SU-DHL-6 (cell line): ENCODE data around the gene MDP1.

ENCODE experiments used
- H2AFZ ChIP-seq: fragments of 200-600 bp; sonication (generic); 2 replicates; pipeline ENCODE4 v1.6.1; 2014; ENCODE audit warnings: low read depth, mild to moderate bottlenecking, moderate library complexity, mixed read lengths, antibody characterized with exemption, low read length; ENCODE audit not compliant: severe bottlenecking
- H3F3A ChIP-seq: fragments of 200-600 bp; shearing (Covaris generic); 2 replicates; pipeline ENCODE4 v1.6.0; 2016; ENCODE audit warnings: antibody characterized with exemption, mild to moderate bottlenecking; ENCODE audit not compliant: insufficient read depth
- H3K27ac ChIP-seq: fragments of 200-600 bp; sonication (generic); 2 replicates; pipeline ENCODE4 v1.5.1; 2016; ENCODE audit warnings: low read depth, mild to moderate bottlenecking, low read length, moderate library complexity, mixed read lengths
- H3K27me3 ChIP-seq: fragments of 200-600 bp; sonication (generic), shearing (Covaris generic); 2 replicates; pipeline ENCODE4 v1.6.0; 2014; ENCODE audit warnings: mild to moderate bottlenecking, low read length
- H3K36me3 ChIP-seq: fragments of 200-600 bp; sonication (generic); 2 replicates; pipeline ENCODE4 v1.6.1; 2014; ENCODE audit warnings: mild to moderate bottlenecking, low read length, mixed read lengths
- H3K4me2 ChIP-seq: fragments of 300-600, 200-600 bp; shearing (Covaris generic), sonication (generic); 2 replicates; pipeline ENCODE4 v1.6.0; 2014; ENCODE audit warnings: low read length, low read depth, mild to moderate bottlenecking; ENCODE audit not compliant: poor library complexity, severe bottlenecking
- H3K4me3 ChIP-seq: fragments of 200-600 bp; sonication (generic); 2 replicates; pipeline ENCODE4 v1.5.1; 2014; ENCODE audit warnings: antibody characterized with exemption, low read length, mild to moderate bottlenecking, mixed read lengths; ENCODE audit not compliant: insufficient read depth, poor library complexity, severe bottlenecking
- H3K79me2 ChIP-seq: fragments of 200-600 bp; sonication (generic); 2 replicates; pipeline ENCODE4 v1.6.1; 2014; ENCODE audit warnings: mild to moderate bottlenecking, low read length, moderate library complexity; ENCODE audit not compliant: insufficient read depth
- H3K9ac ChIP-seq: fragments of 200-600 bp; sonication (generic); 2 replicates; pipeline ENCODE4 v1.7.0; 2014; ENCODE audit warnings: mild to moderate bottlenecking, low read length
- H3K9me2 ChIP-seq: fragments of 200-600 bp; sonication (generic); replicated peaks from 2 replicates; pipeline ENCODE4 v1.6.1; 2014; ENCODE audit warnings: low read length; ENCODE audit not compliant: insufficient read depth
- H3K9me3 ChIP-seq: fragments of 200-600 bp; sonication (generic); 2 replicates; pipeline ENCODE4 v1.6.1; 2014; ENCODE audit warnings: low read length, mixed read lengths; ENCODE audit not compliant: insufficient read depth
- H4K20me1 ChIP-seq: fragments of 200-600 bp; sonication (generic); 2 replicates; pipeline ENCODE4 v1.6.1; 2014; ENCODE audit warnings: low read depth, mild to moderate bottlenecking, antibody characterized with exemption, low read length, moderate library complexity, mixed read lengths
- EZH2phosphoT487 ChIP-seq: fragments of 200-600 bp; sonication (generic), shearing (Covaris generic); conservative IDR thresholded peaks from 2 replicates; pipeline ENCODE4 v1.6.1; 2018; ENCODE audit warnings: mild to moderate bottlenecking, antibody characterized with exemption, low read length, moderate library complexity, mixed read lengths
- TF ChIP-seq, protein P1 (sequence below): fragments of 200-600 bp; sonication (generic); IDR thresholded peaks from one replicate; pipeline ENCODE4 v1.5.1; 2017; ENCODE audit warnings: antibody characterized with exemption, mild to moderate bottlenecking, low read length, moderate library complexity; ENCODE audit not compliant: insufficient read depth, poor library complexity, severe bottlenecking

The MDP1 gene

DNA sequence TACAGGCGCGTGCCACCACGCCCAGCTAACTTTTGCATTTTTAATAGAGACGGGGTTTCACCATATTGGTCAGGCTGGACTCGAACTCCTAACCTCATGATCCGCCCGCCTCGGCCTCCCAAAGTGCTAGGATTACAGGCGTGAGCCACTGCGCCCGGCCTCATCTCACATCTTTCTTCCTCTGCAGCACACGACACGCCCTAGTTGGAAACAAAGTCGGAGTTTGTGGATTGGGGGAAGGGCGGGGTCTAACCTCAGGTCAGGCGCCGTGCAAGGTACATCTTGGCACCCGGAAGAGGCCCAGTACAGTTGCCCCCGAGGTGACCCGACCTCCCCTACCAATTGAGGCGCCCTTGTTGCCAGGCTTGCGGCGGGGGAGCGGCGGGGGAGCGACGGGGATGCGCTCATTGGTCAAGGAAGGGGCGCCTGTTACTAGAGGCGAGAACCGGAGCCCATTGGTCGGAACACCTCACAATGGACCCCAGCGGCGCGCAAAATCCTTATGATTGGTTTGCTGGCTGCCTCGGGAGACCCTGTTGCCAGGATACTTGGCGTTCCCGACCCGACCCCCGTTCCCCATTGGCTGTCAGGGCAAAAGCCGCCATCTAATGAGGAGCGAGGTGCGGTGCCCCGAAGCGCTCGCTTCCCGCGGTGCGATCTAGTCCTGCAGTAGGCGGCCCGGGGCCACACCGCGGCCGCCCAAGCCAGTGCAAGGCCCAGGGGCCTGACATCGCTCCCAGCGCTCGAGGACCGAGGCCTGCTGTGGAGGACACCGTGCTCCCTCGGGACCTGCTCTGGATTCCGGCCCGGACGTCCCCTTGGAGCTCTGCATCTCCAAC, 44.2 kb downstream of the MDP1 start, which contains the start of gene REC8:
REC8 (plus strand) TSS at position 659 of the 839 bp plus-strand sequence. CDS start 473 bp downstream, outside the sequence.
- H3K4me2 ChIP-seq, result no peak within 1 kb of the TSS
- H3K36me3 ChIP-seq, result no peaks in the 10 kb centered on the region
- no peak within 1 kb of the TSS for H2AFZ ChIP-seq
- no peak within 1 kb of the TSS for H3K4me3 ChIP-seq
- H3F3A ChIP-seq, result no peaks in the 10 kb centered on the region
- no peaks in the 10 kb centered on the region for H3K9me2 ChIP-seq
- no peak for TF ChIP-seq EZH2phosphoT487
- TF ChIP-seq, protein P1, sequence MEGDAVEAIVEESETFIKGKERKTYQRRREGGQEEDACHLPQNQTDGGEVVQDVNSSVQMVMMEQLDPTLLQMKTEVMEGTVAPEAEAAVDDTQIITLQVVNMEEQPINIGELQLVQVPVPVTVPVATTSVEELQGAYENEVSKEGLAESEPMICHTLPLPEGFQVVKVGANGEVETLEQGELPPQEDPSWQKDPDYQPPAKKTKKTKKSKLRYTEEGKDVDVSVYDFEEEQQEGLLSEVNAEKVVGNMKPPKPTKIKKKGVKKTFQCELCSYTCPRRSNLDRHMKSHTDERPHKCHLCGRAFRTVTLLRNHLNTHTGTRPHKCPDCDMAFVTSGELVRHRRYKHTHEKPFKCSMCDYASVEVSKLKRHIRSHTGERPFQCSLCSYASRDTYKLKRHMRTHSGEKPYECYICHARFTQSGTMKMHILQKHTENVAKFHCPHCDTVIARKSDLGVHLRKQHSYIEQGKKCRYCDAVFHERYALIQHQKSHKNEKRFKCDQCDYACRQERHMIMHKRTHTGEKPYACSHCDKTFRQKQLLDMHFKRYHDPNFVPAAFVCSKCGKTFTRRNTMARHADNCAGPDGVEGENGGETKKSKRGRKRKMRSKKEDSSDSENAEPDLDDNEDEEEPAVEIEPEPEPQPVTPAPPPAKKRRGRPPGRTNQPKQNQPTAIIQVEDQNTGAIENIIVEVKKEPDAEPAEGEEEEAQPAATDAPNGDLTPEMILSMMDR, result no peak
- no peaks in the 10 kb centered on the region for H4K20me1 ChIP-seq
- H3K9ac ChIP-seq, result no peak within 1 kb of the TSS
- no peaks in the 10 kb centered on the region for H3K27me3 ChIP-seq
- H3K79me2 ChIP-seq, result no peaks in the 10 kb centered on the region
- H3K27ac ChIP-seq, result no peak within 1 kb of the TSS
- H3K9me3 ChIP-seq, result no peaks in the 10 kb centered on the region

GRCh38 chr14:24167469-24168114, 48.3 kb downstream of the MDP1 start:
- Histone ChIP-seq H3F3A (no peaks in the 10 kb centered on the region), H3K4me3 (no peak overlapping the region), H3K9ac (no peak overlapping the region), H3K36me3 (no peaks in the 10 kb centered on the region), H3K4me2 (no peak overlapping the region), H3K27me3 (no peaks in the 10 kb centered on the region), H2AFZ (no peak overlapping the region), H3K27ac (no peak overlapping the region), H4K20me1 (no peaks in the 10 kb centered on the region), H3K9me2 (no peaks in the 10 kb centered on the region), H3K79me2 (no peaks in the 10 kb centered on the region), H3K9me3 (no peaks in the 10 kb centered on the region)
- TF ChIP-seq EZH2phosphoT487, result no peak
- TF ChIP-seq, protein P1, result no peak

GRCh38 chr14:24165785-24166184, 50.1 kb downstream of the MDP1 start:
- H2AFZ ChIP-seq, result no peak overlapping the region
- no peak overlapping the region for H3K4me2 ChIP-seq
- H3K4me3 ChIP-seq, result no peak overlapping the region
- no peaks in the 10 kb centered on the region for H3K9me3 ChIP-seq
- no peaks in the 10 kb centered on the region for H3K27me3 ChIP-seq
- 0 out of 2 replicates have a peak, but pooled peaks cover 1% of the 10 kb centered on the region for H3F3A ChIP-seq
- TF ChIP-seq, protein P1, result no peak
- no peak for TF ChIP-seq EZH2phosphoT487
- H3K9ac ChIP-seq, result no peak overlapping the region
- no peaks in the 10 kb centered on the region for H3K36me3 ChIP-seq
- no peaks in the 10 kb centered on the region for H4K20me1 ChIP-seq
- no peak overlapping the region for H3K27ac ChIP-seq
- no peaks in the 10 kb centered on the region for H3K9me2 ChIP-seq
- peaks cover 10% of the 10 kb centered on the region; the same call in 1 of the 2 replicates for H3K79me2 ChIP-seq
